Renal cortical epithelial cell (primary cell): Measurements from ENCODE around the gene NFKB1. TPM values are rescaled to one million over a fixed set of nuclear protein-coding genes. Genes with fewer than 3 reads are reported as not detected.

ENCODE experiments used
- DNase-seq: peaks from one replicate; pipeline ENCODE4 v3.0.0-alpha.2; 2011; ENCODE audit warnings: low read depth
- total RNA-seq: library from RNA; depleted of rRNA; stranded (reverse); fragments of >200 nt; gene quantifications from 2 replicates; pipeline ENCODE4 v1.2.3, GENCODE V29; 2014

Gene NFKB1
- total RNA-seq, 1 donor from 2014 or later = 53.7 TPM

DNA sequence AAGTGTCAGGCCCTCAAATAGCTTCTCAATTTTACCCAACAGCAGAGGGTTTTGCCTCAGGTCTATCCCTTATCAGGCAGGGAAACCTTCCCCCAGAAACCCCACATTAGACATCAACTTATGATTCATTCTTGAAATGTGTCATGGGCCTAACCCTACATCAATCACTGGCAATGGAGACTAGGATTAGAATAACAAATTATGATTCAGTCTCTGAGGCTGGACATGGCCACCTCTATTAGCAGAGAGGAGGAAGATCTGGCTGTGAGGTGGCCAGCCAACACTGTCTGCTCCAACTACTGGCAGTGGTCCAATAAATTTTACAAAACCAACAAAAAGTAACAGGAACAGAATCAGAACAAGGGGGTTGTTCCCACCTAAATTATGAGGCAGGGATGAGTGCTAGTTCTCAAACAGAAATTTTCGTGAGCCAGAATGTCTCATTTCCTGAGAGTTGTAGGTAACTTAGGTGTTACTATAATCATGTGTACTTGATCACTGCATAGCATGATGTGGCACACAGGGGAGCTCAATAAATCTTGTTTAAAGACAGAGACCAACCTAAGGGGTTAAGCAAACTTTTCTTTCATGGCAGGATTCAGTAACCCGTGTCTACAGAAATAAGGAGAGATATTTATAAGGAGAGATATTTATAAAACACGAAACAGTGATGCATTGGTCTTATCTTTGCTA is 126.8 kb downstream of the NFKB1 start:
- peak; percentile 75 for DNase-seq

DNA sequence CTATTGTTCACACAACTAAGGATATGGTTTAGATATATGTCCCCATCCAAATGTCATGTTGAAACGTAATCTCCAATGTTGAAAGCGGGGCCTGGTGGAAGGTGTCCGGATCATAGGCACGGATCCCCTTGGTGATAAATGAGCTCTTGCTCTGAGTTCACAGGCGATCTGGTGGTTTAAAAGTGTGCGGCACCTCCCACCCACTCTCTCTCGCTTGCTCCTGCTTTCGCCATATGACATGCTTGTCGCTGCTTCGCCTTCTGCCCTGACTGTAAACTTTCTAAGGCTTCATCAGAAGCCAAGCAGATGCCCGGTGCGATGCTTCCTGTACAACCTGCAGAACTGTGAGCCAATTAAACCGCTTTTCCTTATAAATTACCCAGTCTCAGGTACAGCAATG is 128.5 kb downstream of the NFKB1 start:
- no peak for DNase-seq

DNA sequence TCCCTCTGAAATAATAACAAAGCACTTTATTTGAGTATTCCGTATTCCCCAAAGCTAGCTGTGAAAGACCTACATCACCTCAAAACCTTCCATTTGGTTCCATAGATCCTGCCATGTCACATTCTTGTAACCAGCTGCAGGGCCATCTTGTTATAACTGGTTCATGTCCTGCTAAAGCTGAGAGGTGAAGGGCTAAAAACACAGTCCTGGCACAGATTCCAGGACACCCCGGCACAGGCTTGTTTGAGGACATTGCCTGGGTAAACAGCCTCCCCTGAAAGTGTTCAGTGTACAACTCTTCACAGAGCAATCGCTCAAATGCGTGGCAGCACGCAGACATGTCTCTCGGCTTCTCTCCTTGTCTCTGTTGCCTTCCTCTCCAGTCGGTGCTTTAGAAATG is 130.5 kb downstream of the NFKB1 start:
- no peak for DNase-seq

DNA sequence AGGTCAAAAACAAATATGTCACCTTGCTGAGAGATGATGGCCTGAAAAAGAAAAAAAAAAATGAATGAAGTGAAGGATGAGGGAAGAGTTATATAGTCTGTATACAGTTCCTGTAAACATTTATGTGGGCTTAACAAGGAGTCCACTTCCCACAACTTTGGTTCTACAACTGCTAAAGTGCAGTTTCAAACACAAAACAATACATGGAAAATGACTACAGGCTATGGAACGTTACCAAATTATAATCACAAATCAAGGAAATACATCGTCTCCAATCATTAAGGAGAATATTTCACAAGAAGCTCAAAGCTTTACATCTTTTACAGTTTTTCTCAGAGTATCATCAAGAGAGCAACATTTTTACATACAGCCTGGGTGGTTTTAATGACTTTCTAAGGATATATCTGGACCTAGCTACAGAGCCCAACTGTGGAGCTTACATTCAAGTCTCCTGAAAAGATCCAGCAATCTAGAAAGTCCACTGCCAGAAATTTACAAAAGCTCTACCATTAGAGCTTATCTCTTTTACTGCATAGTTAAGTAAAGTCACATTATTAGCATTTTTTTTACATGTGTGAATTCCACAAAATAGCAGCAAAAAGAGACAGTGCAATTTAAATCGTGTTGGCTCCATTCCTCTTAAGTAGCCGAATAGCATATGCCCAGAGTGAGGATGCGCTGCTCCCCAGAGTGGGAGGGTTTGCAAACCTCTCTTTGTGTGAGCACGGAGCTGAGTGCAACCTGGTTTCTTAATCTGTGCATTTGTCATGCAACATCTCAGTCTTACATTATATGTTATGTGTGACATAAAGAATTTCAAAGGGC is 131.3 kb downstream of the NFKB1 start:
- no peak for DNase-seq

DNA sequence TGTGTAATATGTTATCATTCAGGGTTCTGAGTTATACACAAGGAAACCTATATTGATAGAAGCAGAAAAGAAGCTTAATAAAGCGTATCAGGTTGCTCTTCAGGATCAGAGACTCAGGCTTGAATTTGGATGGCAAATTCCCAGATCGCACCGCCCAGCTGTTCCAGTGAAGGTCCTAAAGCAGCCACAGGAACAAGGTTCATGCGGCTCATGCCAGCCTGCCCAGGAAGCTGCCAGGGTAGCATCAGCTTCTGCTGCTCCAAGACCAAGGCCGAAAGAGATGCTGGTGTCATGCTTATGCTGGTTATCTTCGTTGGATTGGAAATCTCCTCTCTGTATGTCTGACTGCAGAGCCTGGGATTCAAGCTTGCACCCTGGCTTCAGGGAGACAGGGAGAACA is 131.9 kb downstream of the NFKB1 start:
- DNase-seq = no peak

DNA sequence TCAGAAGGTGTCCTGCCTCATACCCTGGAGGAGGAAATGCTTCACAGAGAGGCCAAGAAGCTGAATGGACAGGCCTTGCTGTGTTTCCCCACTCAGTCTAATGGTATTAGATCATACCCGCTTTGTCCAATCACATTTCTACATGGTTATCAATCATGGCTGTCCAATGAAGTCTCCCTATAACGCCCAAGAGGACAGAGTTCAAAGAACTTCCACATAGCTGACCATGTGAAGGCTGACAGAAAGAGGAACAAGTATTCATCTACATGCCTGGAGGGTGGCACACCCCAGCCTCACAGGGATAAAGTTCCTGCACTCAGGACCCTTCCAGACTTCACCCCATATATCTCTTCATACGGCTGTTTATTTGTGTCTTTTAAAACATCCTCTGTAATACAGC is 136.2 kb downstream of the NFKB1 start:
- DNase-seq = no peak

DNA sequence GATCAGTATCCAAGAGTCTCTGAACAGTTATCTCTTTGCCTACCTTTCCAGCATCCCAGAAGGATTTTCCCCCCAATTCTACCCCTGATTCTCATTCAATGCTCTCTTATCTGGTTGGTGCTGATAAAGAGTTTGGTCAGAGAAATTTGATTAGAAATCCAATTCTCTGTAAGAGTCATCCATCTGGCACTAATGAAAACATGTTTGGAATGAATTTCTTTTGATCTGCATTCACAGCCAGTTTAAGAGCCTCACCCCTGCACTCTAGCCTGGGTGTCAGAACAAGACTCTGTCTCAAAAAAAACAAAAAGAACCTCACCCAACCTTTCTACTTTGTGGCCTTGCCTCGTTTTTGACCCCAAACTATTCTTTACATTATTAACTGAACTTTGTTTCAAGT is 137.5 kb downstream of the NFKB1 start:
- no peak for DNase-seq

DNA sequence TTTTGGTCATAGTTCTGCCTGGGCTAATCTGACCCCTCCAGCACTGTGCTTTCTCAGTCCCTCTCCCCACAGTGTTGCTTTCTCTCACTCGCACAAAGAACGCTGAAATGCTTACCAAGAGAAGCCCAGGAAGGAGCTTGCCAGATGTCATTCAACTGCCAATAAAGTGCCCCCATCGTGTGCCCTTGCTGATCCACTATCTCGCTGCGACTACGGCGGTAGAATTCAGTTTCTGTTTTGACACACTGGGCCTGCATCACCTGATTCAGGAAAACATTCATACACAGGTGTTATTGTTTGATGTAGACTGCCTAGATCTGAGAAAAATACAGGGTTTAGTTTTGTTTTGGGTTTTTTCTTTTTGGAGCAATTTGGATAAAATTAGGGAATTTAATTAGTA is 138.4 kb downstream of the NFKB1 start:
- no peak for DNase-seq

DNA sequence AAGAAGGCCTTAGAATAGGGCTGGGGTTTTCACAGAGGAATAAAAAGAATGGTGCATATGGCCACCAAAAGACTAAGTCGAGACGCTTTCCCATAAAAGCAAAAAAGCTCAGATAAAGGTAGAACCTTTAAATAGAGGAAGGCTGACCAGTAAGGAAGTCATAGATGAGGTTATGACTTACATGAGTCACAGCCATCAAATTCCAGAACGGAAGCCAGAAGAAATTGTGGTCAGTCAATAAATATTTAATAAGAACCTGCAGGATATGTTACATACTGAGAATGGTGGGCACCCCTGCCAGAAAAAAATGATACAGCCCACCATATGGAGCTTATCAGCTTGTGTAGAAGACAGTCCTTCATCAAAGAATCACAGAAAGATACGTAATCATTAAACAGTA is 139.5 kb downstream of the NFKB1 start:
- peak; percentile 44 for DNase-seq

DNA sequence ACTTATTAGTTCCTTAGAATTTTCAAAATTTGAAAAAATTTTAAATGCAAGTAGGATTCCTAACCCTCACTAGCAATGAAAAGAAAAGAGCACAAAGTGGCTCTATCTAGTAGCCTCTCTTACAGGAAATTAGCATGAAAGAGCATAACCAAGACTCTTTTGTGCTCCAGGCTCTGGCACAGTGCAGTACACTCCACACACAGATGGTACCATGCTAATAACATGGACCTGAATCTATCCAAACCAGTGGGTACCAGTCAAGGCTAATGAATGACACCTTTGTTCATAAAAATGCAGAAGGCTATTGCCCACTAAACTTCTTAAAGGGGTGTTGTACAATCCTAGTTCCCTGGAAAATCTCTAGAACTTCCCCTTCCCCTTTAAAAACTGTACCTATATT is 140.6 kb downstream of the NFKB1 start:
- no peak for DNase-seq

DNA sequence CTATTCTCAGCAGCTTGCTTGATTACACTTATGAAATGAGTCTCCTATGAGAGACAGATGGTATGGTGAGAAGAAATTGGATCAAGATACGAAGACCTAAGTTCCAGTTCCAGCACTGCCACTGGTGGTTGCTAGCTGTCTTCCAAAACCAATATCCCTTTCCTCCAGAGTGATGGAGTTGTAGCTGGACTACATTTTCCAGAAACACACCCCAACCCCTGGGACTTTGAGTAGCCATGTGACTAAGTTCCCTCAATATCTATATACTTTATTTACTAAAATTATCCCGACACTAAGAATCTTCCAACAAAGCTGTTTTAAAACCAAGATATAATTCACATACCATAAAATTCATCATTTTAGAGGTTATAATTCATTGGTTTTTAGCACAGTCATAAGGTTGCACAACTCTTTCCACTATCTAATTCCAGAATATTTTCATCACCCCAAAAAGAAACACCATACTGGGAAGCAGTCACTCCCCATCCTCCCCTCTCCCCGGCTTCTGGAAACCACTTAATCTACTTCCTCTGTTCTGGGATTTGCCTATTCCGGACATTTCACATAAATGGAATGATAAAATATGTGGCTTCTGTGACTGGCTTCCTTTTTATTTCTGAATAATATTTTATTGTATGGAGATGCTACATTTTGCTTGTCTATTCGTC is 141.6 kb downstream of the NFKB1 start:
- no peak for DNase-seq

DNA sequence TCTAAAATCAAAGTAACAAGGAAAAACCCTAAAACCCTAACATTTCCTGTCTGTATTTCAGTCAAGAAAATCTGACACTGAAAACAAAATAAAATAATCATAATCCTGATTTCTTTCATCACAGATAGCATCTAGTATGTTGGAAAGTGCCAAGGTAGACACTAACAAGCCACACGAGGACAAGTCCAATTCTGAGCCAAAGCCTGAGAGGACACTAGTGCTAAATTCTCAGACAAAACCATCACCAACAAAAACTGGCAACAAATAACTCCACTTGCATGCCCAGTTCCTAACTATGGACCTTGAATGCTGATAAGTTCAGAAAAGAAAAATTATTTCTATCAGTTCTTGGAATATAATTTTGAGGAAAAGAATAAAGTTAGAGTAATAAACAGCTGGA is 146.0 kb downstream of the NFKB1 start:
- DNase-seq = no peak

DNA sequence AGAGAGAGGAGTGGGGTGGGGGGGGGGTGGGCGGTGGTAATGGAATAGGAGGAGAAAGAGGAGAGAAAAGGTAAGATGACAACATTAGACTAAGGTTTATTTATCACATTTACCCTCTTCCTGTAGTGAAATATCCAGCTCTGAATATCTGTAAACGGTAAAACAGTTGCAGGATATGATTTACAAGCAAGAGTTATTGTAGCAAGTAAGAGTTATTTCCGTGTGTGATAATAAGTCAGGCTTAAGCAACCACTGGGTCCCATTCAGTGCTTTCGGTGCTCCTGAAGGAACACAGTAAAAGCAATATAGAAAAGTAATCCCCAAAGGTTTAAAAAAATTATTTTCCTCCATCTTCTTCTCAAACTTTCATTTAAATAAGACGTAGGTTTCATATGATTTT is 156.0 kb downstream of the NFKB1 start:
- no peak for DNase-seq

DNA sequence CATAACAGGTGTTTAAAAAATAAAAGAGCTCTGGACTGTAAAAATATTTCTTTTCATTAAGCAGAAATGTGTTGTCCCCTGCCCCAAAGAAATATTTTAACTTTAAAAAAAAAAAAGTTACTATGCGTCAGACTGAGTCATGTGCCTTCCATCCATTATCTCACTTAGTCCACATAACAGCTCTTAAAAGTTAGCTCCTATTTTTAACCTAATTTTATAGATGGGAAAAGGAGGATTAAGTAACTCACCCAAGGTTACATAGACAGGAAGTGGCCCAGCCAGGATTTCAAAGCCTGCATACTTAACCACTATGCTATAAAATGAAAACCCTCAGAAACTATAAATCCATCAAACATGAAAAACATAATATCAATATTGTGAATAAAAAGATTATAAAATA is 161.9 kb downstream of the NFKB1 start:
- peak; percentile 18 for DNase-seq

DNA sequence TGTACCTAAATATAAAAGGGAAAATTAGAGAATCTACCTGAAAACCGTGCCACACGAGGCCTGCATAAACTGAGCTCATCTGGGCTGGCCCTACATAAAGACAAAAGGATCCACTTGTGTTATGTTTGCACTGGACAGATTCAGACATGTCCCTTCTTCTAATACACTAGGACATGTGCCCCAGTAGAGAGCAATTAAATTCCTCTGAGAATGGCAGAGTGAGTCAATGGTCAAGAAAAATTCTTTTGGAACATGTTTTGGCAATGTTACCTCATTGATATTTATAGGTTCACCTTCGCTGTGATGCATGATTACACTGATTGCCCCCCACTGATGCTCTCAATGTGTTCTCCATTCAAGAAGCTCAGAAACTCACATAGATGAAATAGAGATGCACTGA is 164.4 kb downstream of the NFKB1 start:
- no peak for DNase-seq

Other genes starting within 250 kb of the NFKB1 start
- gene SLC39A8, start 155.9 kb upstream of the NFKB1 start, total RNA-seq = 23.7 and 58.5 TPM in 2 replicates